A673 (cell line): Measurements from ENCODE around the gene PCP2.

Source experiments
- CTCF ChIP-seq: fragments of 300-800, 200-600 bp; sonication (generic); conservative IDR thresholded peaks from 2 replicates; pipeline ENCODE4 v1.5.1; 2017; ENCODE audit warnings: low read depth, mild to moderate bottlenecking, antibody characterized with exemption, low read length, moderate library complexity, mixed read lengths
- EZH2 ChIP-seq: fragments of 200-600 bp; sonication (generic); IDR thresholded peaks from 2 replicates; pipeline ENCODE4 v1.6.1; 2017; ENCODE audit warnings: borderline replicate concordance, low read depth, mild to moderate bottlenecking, mixed read lengths, antibody characterized with exemption, low read length; ENCODE audit not compliant: poor library complexity, severe bottlenecking

- TF ChIP-seq CTCF (no peak), EZH2 (no peak)
These were observed at the start of gene PCP2 for GRCh38 chr19:7633698-7634097.
